HG03354 (cell line): ENCODE data around the gene RNF225.

ENCODE experiments used
- ATAC-seq: cut with Tn5 transposase; IDR thresholded peaks from one replicate; pipeline ENCODE4 v1.9.1; 2021; ENCODE audit warnings: mild to moderate bottlenecking; ENCODE audit not compliant: unreplicated experiment, poor library complexity, severe bottlenecking

The RNF225 gene

GRCh38 chr19:58385891-58386575 lies 9.4 kb upstream of the RNF225 start:
- ATAC-seq, result peak; percentile 11

DNA sequence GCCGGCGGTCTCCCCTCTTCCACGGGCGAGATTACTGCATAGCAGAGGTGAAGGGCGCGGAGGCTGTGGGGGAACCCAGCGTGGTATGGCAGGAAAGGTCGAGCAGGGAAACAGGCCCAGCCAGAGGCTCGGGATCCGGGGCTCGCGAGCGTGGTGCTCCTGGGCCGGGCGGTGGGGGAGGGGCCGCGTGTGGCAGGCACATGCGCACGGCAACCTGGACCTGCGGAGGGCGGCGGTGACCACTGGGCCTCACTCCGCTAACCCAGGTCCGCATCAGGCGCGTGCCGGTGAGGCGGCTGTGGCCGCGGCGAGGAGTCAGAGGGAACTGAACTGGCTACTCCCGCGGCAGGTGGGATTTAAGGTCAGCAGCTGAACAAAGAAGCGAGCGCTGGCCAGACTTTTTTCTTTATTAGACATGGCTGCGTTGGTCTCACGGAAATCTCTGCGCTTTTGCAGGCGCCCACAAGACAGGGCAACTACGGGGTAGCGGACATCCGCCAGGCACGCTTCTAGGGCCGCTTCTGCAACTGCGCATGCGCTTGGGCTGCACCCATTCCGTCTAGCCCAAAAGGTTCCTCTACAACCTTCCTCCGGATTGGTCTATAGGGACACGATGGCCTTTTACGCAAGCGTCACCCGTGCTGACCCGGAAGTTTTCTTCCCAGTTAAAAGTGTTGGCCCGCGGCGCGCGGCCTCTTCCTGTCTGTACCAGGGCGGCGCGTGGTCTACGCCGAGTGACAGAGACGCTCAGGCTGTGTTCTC lies 8.7 kb upstream of the RNF225 start, which contains the start of gene RPS5:
RPS5 (plus strand) TSS at position 694 of the 762 bp plus-strand sequence. CDS start 869 bp downstream, outside the sequence.
- peak; percentile 88 for ATAC-seq

DNA sequence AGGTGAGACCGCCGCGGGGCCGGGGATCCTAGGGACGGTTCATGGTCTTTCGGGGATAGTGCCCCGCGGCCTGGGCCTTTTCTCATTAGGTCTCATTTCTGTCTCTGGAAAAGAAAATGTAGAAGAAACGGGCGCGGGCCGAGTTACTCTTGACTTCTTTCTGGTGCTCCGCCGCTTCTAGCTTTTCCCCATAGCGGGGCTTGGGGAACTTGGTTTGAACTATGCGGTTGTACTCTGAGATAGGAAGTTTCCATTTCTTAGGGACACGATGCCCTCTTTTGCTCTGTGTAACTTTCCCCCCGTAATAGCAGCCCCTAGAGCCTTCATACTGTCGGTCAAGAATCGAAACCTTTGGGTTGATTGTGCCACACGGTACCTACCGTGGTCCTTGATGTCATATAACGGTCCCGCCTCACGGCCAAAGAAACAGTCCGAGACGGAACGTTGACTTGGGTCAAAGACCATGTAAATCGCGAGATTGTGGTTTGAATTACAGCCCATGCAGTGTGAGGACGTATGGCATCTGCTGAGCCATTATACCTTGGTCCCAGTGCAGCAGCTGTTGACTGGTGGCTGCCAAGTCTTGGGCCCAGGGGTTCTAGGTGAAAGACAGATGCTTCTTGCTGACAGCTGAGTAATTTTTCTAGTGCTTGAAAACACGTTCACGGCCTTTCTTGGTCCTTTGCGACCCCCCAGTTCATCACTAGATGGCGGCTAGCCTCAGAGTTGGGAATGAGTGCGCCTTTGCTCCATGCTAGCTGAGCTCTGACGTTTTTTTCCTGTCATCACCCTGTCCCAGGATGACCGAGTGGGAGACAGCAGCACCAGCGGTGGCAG lies 7.9 kb upstream of the RNF225 start:
- ATAC-seq, result peak; percentile 13

GRCh38 chr19:58388175-58388526 lies 7.3 kb upstream of the RNF225 start:
- ATAC-seq, result no peak

GRCh38 chr19:58392945-58393724 lies 2.3 kb upstream of the RNF225 start:
- ATAC-seq, result no peak

GRCh38 chr19:58393725-58394033 lies 1.8 kb upstream of the RNF225 start:
- ATAC-seq, result no peak

DNA sequence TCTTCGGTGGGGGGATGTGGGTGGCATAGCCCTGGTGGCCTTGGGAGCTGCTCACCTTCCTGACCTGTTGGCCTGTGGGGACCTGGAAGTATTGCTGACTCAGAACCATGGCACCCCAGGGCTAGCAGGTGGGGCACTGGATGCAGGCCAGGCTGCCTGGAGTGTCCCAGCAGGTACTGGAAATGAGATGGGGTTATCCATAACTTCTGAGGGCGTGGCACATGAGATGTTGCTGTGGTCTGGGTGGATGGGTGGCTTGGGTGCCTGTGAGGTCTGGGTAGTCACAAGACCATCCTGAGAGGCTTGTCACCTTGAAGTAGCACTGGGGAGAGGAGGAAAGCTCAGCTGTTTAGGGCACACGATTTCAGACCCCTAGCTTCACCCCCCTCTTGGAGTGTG lies 636 bp upstream of the RNF225 start:
- ATAC-seq, result no peak

- ATAC-seq, result no peak
Observed at GRCh38 chr19:58395979-58396627, 647 bp downstream of the RNF225 start.

DNA sequence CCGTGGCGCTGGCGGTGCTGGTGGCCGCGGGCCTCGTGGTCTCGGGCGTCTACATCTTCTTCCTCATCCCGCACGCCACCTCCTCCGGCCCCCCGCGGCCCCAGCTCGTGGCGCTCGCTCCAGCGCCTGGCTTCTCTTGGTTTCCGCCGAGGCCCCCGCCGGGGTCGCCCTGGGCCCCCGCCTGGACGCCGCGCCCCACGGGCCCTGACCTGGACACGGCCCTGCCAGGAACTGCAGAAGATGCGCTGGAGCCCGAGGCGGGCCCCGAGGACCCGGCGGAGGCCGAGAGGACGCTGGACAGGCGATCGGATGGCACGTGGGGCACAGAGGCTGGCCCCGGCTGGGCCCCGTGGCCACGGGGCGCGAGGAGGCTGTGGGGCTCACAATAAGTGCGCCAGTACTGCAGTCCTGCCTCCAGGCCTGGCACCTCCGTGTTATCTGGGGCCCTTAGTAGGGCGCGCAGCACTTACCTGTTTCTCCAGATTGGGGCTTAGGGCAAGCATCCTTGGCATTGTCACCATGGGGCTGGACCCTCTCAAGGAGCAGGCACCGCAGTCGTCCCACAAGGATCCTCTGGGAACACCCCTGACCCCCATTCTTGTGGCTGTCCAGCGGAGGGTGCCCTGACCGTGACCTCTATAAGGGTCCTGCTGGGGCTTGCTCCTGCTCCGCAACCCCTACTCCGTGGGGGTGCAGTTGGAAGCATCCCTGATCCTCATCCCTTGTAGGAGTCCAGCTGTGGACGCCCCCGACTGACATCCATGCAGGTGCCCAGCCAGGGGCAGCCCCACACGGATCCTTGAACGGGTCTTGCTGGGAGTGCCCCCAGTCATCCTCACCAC lies 1.5 kb downstream of the RNF225 start:
- no peak for ATAC-seq

DNA sequence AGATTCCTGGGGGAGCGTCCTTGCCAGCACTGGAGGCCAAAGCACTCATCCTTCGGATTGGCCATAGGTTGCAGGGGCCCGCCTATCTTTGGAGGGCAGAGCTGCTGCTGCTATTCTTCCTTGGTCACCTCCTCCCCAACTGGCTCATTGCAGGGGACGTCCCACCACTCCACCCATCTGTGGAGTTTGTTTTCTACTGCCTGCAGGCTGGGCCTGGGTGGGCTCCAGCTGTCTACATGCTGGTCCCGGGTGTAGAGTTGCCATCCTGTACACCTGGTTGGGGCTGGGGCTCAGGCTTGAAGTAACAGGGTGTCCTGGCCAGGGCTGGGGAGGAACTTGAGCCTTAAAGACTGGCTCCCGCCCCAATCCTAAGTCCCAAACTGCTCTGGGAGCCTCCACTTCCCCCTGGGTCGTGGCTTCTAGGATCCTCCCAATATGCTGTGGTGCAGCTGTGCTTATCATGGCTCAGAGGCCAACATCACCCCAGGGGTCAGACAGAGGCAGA lies 2.1 kb downstream of the RNF225 start:
- ATAC-seq, result no peak

DNA sequence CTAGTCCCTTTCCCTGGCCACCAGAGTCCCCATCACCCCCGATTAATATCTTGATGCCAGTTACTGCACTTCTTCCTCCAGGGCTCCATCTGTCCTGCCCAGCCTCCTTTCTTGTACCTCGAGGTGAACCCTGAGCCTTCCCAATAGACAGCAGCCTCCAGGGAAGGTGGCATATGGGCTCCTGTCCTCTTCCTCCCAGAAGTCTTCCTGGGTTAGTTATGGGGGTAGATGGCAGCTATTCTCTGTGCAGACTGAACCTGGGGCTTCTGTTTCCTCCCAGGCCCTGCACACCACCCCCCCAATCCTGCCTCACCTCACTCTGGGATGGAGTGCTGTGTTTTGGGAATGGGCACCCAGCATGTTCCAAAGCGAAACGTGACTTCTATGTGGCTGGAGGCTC lies 2.6 kb downstream of the RNF225 start:
- no peak for ATAC-seq

GRCh38 chr19:58398545-58398944 lies 3.1 kb downstream of the RNF225 start:
- no peak for ATAC-seq

GRCh38 chr19:58399903-58400302 lies 4.4 kb downstream of the RNF225 start:
- ATAC-seq, result no peak

DNA sequence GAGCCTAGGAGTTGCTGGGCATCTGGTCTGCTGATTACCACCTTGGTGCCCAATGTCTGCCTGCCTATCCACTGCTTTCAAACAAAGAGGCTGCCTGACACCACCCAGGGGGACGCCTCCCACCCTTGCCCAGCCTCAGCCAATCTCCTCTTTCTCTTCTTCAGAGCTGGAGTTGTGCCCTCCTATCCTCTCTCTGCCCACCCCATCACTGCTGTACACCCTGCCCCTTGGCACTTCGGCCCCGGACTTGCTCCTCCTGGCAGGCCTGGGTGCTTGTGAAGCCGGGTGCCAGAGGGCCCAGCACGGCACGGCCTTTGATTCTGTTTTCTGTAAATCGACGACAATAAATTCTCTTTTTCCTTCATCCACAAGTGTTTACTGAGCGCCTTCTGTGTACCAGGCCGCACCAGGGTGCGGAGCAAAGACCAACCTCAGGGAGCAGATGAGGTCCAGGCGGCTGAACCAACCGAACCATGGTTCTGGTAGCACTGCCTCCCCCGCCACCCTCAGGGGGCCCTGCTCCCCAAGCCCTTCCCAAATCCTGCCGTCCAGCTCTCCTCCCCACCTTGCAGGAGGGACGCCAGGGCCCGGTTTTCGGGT lies 5.0 kb downstream of the RNF225 start:
- no peak for ATAC-seq

DNA sequence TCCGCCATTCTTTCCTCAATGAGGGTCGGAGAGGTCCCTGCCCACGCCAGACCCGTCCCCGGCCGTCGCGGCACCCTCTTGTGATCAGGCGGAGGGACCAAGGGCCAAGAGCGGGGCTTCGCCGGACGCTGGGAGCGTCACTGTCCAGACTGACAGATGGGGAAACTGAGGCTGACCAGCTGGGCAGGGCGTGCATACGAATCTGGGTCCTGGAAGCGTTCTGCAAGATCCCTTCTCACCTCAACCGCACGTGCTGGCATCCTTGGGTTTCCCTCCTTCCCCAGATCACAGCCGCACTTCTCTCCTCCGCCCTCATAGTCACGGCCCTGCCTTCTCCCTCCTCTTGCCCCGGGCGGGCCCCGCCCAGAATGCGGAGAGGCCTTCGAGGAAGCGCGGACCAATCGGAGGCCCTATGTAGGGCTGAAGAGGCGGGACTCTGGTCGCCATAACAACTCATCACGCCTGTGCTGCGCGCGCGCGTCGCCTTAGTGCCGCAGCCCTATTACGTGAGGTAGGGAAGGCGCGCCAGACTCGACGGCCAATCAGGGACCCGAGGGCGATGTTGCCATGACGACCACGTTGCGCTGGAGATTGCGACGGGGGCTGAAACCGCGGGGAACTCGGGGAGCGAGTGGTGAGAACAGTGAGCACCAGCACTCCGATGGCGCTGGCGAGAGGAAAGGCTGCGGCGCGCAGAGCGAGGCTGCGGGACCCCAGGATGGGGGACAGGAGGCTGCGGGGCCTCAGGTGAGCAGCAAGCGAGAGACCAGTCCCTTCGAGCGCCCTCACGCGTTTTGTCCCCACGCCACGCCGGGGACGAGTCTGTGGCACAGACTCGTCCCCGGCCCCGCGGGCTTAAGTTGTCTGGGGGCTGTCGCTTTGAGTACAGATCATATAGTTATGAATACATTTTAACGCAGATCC lies 5.7 kb downstream of the RNF225 start:
- peak; percentile 98 for ATAC-seq

DNA sequence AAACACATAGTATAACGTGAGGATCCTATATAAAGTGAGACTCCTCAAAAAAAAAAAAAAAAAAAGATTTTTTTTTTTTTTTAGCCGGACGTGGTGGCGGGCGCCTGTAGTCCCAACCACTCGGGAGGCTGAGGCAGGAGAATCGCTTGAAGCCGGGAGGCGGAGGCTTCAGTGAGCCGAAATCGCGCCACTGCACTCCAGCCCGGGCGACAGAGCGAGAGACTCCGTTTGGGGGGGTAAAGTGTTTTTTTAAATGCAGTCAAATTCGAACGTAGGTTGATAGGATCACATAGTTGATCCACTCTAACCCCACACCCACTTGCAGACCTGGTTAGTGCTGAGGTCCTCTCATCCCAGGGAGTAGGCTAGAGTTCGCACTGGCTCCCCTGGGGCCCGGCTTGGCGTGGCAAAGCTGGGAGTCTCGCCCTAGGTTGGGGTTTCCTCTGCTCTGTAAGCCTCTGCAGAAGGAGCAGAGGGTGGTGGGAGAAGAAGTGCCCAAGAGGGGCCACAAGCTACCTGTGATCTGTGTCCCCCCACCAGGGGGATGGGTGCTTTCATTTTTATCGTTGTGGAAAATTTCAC lies 6.5 kb downstream of the RNF225 start:
- ATAC-seq, result no peak
